GM12878 (cell line): ENCODE data around the gene TNFAIP3. TPM values are rescaled to one million over a fixed set of nuclear protein-coding genes. Genes with fewer than 3 reads are reported as not detected.
A peak's percentile ranks its signal among the peaks of the same experiment; 100 is the strongest.

Experiments used
- ATF2 ChIP-seq: IDR thresholded peaks from 2 replicates; pipeline ENCODE4 v1.6.1; 2012; ENCODE audit warnings: low read length, inconsistent platforms
- ATF3 ChIP-seq: IDR thresholded peaks from 2 replicates; pipeline ENCODE4 v1.6.1; 2011; ENCODE audit warnings: low read depth, mild to moderate bottlenecking, low read length, moderate library complexity, borderline replicate concordance; ENCODE audit errors: extremely low read depth
- BCL3 ChIP-seq: IDR thresholded peaks from 2 replicates; pipeline ENCODE4 v1.6.1; 2011; ENCODE audit warnings: borderline replicate concordance, low read depth, mild to moderate bottlenecking, moderate library complexity, low read length; ENCODE audit not compliant: insufficient read depth, poor library complexity, severe bottlenecking
- EP300 ChIP-seq, 2 experiments: fragments of 150-350 bp in 1 of 2; IDR thresholded peaks; 2 replicates each; pipeline ENCODE4 v1.6.1; 2011 to 2012; ENCODE audit warnings: low read depth in 2 of 2, low read length in 2 of 2, borderline replicate concordance in 1 of 2, improper control_type of control experiment in 1 of 2, inconsistent platforms in 1 of 2; ENCODE audit not compliant: control insufficient read depth in 1 of 2
- IKZF1 ChIP-seq: fragments of 450-650 bp; conservative IDR thresholded peaks from 2 replicates; pipeline ENCODE4 v1.6.1; 2017; ENCODE audit warnings: antibody characterized with exemption, mild to moderate bottlenecking
- NBN ChIP-seq: fragments of 450-650 bp; IDR thresholded peaks from 2 replicates; pipeline ENCODE4 v1.6.1; 2016
- NFIC ChIP-seq: IDR thresholded peaks from 2 replicates; pipeline ENCODE4 v1.6.1; 2012; ENCODE audit warnings: low read depth, mild to moderate bottlenecking, inconsistent platforms, low read length, moderate library complexity
- NFYB ChIP-seq: IDR thresholded peaks from 2 replicates; pipeline ENCODE4 v1.6.1; 2011; ENCODE audit warnings: low read depth, mild to moderate bottlenecking, low read length, improper control_type of control experiment, moderate library complexity; ENCODE audit not compliant: insufficient read depth
- NR2F1 ChIP-seq: fragments of 450-650 bp; conservative IDR thresholded peaks from 2 replicates; pipeline ENCODE4 v1.6.1; 2017; ENCODE audit warnings: mild to moderate bottlenecking
- POLR2A ChIP-seq: IDR thresholded peaks from 2 replicates; pipeline ENCODE4 v1.6.1; 2011; ENCODE audit warnings: low read depth, mild to moderate bottlenecking, low read length
- POLR2AphosphoS2 ChIP-seq: IDR thresholded peaks from 2 replicates; pipeline ENCODE4 v1.6.1; 2011; ENCODE audit warnings: low read depth, mild to moderate bottlenecking, low read length, improper control_type of control experiment, moderate library complexity
- RCOR1 ChIP-seq: conservative IDR thresholded peaks from 2 replicates; pipeline ENCODE4 v1.6.1; 2012; ENCODE audit warnings: low read depth, low read length, improper control_type of control experiment
- RELB ChIP-seq: fragments of 450-650 bp; IDR thresholded peaks from 2 replicates; pipeline ENCODE4 v1.6.1; 2017; ENCODE audit warnings: low read depth, mild to moderate bottlenecking, moderate library complexity
- SMAD1 ChIP-seq: fragments of 450-650 bp; IDR thresholded peaks from 2 replicates; pipeline ENCODE4 v1.6.1; 2018; ENCODE audit warnings: mild to moderate bottlenecking, low read depth; ENCODE audit not compliant: partially characterized antibody
- SMAD5 ChIP-seq: IDR thresholded peaks from 2 replicates; pipeline ENCODE4 v1.6.1; 2016; ENCODE audit warnings: antibody characterized with exemption, low read depth
- SUPT20H ChIP-seq: IDR thresholded peaks from 2 replicates; pipeline ENCODE4 v1.6.1; 2011; ENCODE audit warnings: low read depth, mild to moderate bottlenecking, low read length, moderate library complexity, borderline replicate concordance; ENCODE audit not compliant: control insufficient read depth
- ZNF384 ChIP-seq: IDR thresholded peaks from 2 replicates; pipeline ENCODE4 v1.6.1; 2012; ENCODE audit warnings: low read depth, mild to moderate bottlenecking, low read length, improper control_type of control experiment, borderline replicate concordance
- polyA plus RNA-seq, 11 experiments: library from polyadenylated mRNA; depleted of rRNA in 4 of 11; unstranded in 6 of 11; stranded (reverse) in 5 of 11; fragments of >200 nt; fragmentation: Nextera tagmentation in 4 of 11; fragmentation: Illumina TruSeq in 1 of 11; extraction: Ambion mirVana in 4 of 11; extraction: Trizol in 1 of 11; gene quantifications; 1 replicate in 1 of 11; 2 replicates in 10 of 11; pipeline versions ENCODE4 v1.2.1 to v1.2.3, GENCODE V29; 2011 to 2016; ENCODE audit warnings: inconsistent platforms in 2 of 11, missing spikeins in 2 of 11, low read depth in 1 of 11
- total RNA-seq, 4 experiments: library from RNA; depleted of rRNA in 3 of 4; stranded (reverse); fragments of >200 nt in 3 of 4; fragmentation: Illumina TruSeq in 1 of 4; extraction: Trizol in 1 of 4; gene quantifications; 2 replicates each; pipeline versions ENCODE4 v1.2.1 to v1.2.3, GENCODE V29; 2013 to 2021

Gene TNFAIP3
- total and polyA plus RNA-seq, 10 of the 15 experiments (the other 5 are each of a cell fraction or from before 2014, with no cell fraction given) = 18.0 to 350 (median 127) TPM

- TF ChIP-seq NFYB (0 out of 2 replicates have a peak, but pooled peaks have one; percentile 2), RELB (peak; percentile 47; the same call in 1 of the 2 replicates), POLR2AphosphoS2 (no peak), ATF3 (no peak), ZNF384 (peak; percentile 28; the same call in 1 of the 2 replicates), NR2F1 (peak; percentile 89), SMAD1 (peak; percentile 52), IKZF1 (peak; percentile 39), NBN (peak; percentile 47; the same call in 1 of the 2 replicates), BCL3 (peak; percentile 66), POLR2A (0 out of 2 replicates have a peak, but pooled peaks have one; percentile 22), SMAD5 (0 out of 2 replicates have a peak, but pooled peaks have one; percentile 37), NFIC (peak; percentile 71), RCOR1 (no peak), EP300 (IDR thresholded peaks at IDR 0.05; ENCODE audit: borderline replicate concordance in 1 of 2, control insufficient read depth in 1 of 2, low read depth in 2 of 2, low read length in 2 of 2) (peak; percentile 54 to 74; a peak in 3 of 4 replicates), ATF2 (peak; percentile 63), SUPT20H (no peak)
Measured at GRCh38 chr6:137827977-137828810, 38.9 kb upstream of the TNFAIP3 start (continued).
